GM12891 (cell line): ENCODE measurements around the gene GGNBP2.

Source experiments
- POLR2A ChIP-seq: IDR thresholded peaks from 2 replicates; pipeline ENCODE4 v1.6.1; 2011; ENCODE audit warnings: low read depth, low read length, control low read depth
- POLR2AphosphoS5 ChIP-seq: IDR thresholded peaks from 2 replicates; pipeline ENCODE4 v1.6.1; 2011; ENCODE audit warnings: low read depth, low read length, control low read depth

GRCh38 chr17:36593656-36594316, 49.1 kb downstream of the GGNBP2 start:
- no peak for TF ChIP-seq POLR2AphosphoS5
- no peak for TF ChIP-seq POLR2A
